Skeletal muscle satellite cell (primary cell): ENCODE results near the gene RNF182.

Experiments
- H3K27me3 ChIP-seq: 2 replicates; pipeline ENCODE4 v1.7.0; 2013; ENCODE audit warnings: low read length; ENCODE audit not compliant: control insufficient read depth, insufficient read depth
- H3K36me3 ChIP-seq: 2 replicates; pipeline ENCODE4 v1.7.0; 2013; ENCODE audit warnings: mild to moderate bottlenecking, control low read depth, low read length; ENCODE audit not compliant: insufficient read depth
- H3K4me1 ChIP-seq: 2 replicates; pipeline ENCODE4 v1.7.0; 2013; ENCODE audit warnings: low read length; ENCODE audit not compliant: control insufficient read depth, insufficient read depth
- H3K4me2 ChIP-seq: 2 replicates; pipeline ENCODE4 v1.7.0; 2013; ENCODE audit warnings: mild to moderate bottlenecking, low read length
- H3K4me3 ChIP-seq: 2 replicates; pipeline ENCODE4 v1.7.0; 2013; ENCODE audit warnings: low read length
- H3K9ac ChIP-seq: 2 replicates; pipeline ENCODE4 v1.7.0; 2013; ENCODE audit warnings: mild to moderate bottlenecking, low read depth, low read length, moderate library complexity
- H3K9me3 ChIP-seq: replicated peaks from 2 replicates; pipeline ENCODE4 v1.7.0; 2013; ENCODE audit warnings: mild to moderate bottlenecking, control low read depth, low read length

Gene RNF182

GRCh38 chr6:14023855-14024254 is 99.1 kb downstream of the RNF182 start:
- no peak overlapping the region for H3K4me3 ChIP-seq

DNA sequence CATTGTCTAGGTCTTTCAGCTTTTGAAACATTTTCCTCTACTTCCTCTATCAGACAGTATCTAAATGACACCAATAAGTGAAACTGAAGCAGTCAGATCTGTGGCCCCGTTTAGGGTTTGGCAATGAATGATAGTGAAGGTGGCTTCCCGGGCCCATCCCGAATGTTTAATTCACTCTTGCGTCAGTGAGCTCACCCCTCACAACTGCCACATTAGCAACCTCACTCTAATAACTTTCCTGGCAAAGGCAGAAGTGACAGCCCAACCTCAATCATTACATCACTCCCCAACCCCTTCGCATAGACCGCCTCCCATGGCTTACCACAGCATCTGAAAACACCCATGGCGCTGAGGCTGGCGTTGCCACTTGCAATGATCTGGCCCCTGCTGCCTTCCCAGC is 100.4 kb downstream of the RNF182 start:
- peaks cover 24% of the 10 kb centered on the region for H3K27me3 ChIP-seq
- H3K4me1 ChIP-seq: no peaks in the 10 kb centered on the region
- H3K36me3 ChIP-seq: no peaks in the 10 kb centered on the region
- no peak overlapping the region for H3K4me2 ChIP-seq
- no peak overlapping the region for H3K9ac ChIP-seq
- no peaks in the 10 kb centered on the region for H3K9me3 ChIP-seq
- no peak overlapping the region for H3K4me3 ChIP-seq

More at GRCh38 chr6:14023855-14024254, 99.1 kb downstream of the RNF182 start:
- peaks cover 20% of the 10 kb centered on the region for H3K27me3 ChIP-seq
- H3K9ac ChIP-seq: no peak overlapping the region
- no peaks in the 10 kb centered on the region for H3K9me3 ChIP-seq
- H3K36me3 ChIP-seq: no peaks in the 10 kb centered on the region
- no peaks in the 10 kb centered on the region for H3K4me1 ChIP-seq
- H3K4me2 ChIP-seq: no peak overlapping the region

DNA sequence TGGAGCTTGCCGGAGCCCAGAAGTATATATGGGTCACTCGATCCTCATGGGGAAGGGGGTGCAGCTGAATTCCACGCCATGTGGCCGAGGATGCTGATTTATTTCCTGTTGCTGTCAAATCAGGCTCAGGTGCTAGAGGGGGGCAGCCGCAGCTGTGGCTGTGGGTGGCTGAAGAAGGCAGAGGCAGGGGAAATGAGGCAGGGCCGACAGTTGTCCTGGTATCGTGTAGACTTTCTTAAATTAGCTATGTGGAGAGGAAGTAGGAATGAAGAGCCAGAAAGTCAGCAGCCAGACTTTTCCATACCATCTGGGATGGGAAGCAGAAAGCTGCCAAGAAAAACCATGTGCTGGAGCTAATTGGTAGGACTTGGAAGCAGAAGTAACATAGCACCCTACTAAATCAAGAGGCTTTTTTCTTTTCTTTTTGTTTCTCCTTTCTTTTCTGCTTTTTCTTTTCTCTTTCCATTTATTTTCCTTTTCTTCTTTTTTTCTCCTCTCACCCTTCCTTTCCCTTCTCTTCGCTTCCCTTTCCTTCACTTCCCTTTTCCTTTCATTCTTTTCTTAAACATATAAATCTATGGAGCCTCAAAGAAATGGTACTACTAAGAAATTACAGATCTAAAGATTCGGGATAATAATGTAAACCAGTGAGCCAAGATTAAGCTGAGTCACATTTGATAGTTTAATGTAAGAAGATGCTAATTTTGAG is 102.2 kb downstream of the RNF182 start:
- Histone ChIP-seq H3K4me3 (no peak overlapping the region), H3K4me2 (no peak overlapping the region), H3K36me3 (no peaks in the 10 kb centered on the region), H3K9me3 (no peaks in the 10 kb centered on the region), H3K9ac (no peak overlapping the region), H3K27me3 (peaks cover 19% of the 10 kb centered on the region), H3K4me1 (no peaks in the 10 kb centered on the region)

- Histone ChIP-seq H3K36me3 (no peaks in the 10 kb centered on the region), H3K4me2 (no peak overlapping the region), H3K27me3 (peaks cover 19% of the 10 kb centered on the region), H3K9me3 (no peaks in the 10 kb centered on the region), H3K4me3 (no peak overlapping the region), H3K4me1 (no peaks in the 10 kb centered on the region), H3K9ac (no peak overlapping the region)
Measured at GRCh38 chr6:14028631-14029030, 103.9 kb downstream of the RNF182 start.

GRCh38 chr6:14029605-14030004 is 104.9 kb downstream of the RNF182 start:
- Histone ChIP-seq H3K4me3 (no peak overlapping the region), H3K27me3 (peaks cover 15% of the 10 kb centered on the region), H3K4me2 (no peak overlapping the region), H3K9me3 (no peaks in the 10 kb centered on the region), H3K9ac (no peak overlapping the region), H3K36me3 (no peaks in the 10 kb centered on the region), H3K4me1 (no peaks in the 10 kb centered on the region)
